ENCODE data around the gene TAGLN3. TPM values are rescaled to one million over a fixed set of nuclear protein-coding genes. Genes with fewer than 3 reads are reported as not detected.

TAGLN3 gene
- total and polyA plus RNA-seq, 7 donors = 4.3 to 17.8 (median 16.1) TPM; not detected in 2

- H3K36me3 ChIP-seq = peaks cover 0 to 70% (median 3%) of the 10 kb centered on the region in 4 donors
- intact Hi-C loops (cut with DNase I) = loop anchor here (1.0 to 2.0 kb wide), 2 partner anchors 105 to 250 kb away; no protein-coding TSS in a partner anchor
- H3K27me3 ChIP-seq = no peaks in the 10 kb centered on the region
- H3K4me1 ChIP-seq = peaks cover 0 to 32% (median 19%) of the 10 kb centered on the region in 4 donors
- 10 to 11% methylated on average over 8 of the region's 8 CpGs for WGBS, 2 donors
- TF ChIP-seq EP300 (IDR thresholded peaks at IDR 0.05) = no peak
- TF ChIP-seq POLR2AphosphoS5 (IDR thresholded peaks at IDR 0.05) = peak in 1 of 4 donors; percentile 35
- TF ChIP-seq CTCF (IDR thresholded peaks at IDR 0.05) = peak; percentile 86 to 88 (median 86)
- H3K9me3 ChIP-seq = no peaks in the 10 kb centered on the region
- peak; percentile 92 for DNase-seq
- peak overlapping the region; percentile 44 to 54 (median 51) for H3K27ac ChIP-seq
- H3K4me3 ChIP-seq = no peak overlapping the region
These were observed 31.0 kb upstream of the TAGLN3 start for GRCh38 chr3:111967651-111968274.

GRCh38 chr3:111968319-111969054 lies 30.2 kb upstream of the TAGLN3 start:
- intact Hi-C loops (cut with DNase I) = no loop called here
- Histone ChIP-seq H3K27me3 (no peaks in the 10 kb centered on the region), H3K27ac (peak overlapping the region in 3 of 4 donors; percentile 44 to 48 (median 45))

GRCh38 chr3:111970376-111970775 lies 28.3 kb upstream of the TAGLN3 start:
- peaks cover 0 to 66% (median 1%) of the 10 kb centered on the region in 4 donors for H3K36me3 ChIP-seq
- H3K27me3 ChIP-seq = no peaks in the 10 kb centered on the region
- DNase-seq = no peak
- no peak overlapping the region for H3K4me3 ChIP-seq
- no peaks in the 10 kb centered on the region for H3K9me3 ChIP-seq
- 85 to 93% methylated on average over 3 of the region's 3 CpGs for WGBS, 2 donors
- intact Hi-C loops (cut with DNase I) = no loop called here
- H3K27ac ChIP-seq = peak overlapping the region in 3 of 4 donors; percentile 4 to 15 (median 10)
- peaks cover 0 to 32% (median 19%) of the 10 kb centered on the region in 4 donors for H3K4me1 ChIP-seq
- TF ChIP-seq POLR2AphosphoS5 (IDR thresholded peaks at IDR 0.05) (no peak), EP300 (IDR thresholded peaks at IDR 0.05) (no peak)

More at GRCh38 chr3:111968319-111969054, 30.2 kb upstream of the TAGLN3 start:
- WGBS, 2 donors = 54 to 58% methylated on average over 5 of the region's 5 CpGs
- peaks cover 0 to 68% (median 0%) of the 10 kb centered on the region in 4 donors for H3K36me3 ChIP-seq
- H3K4me1 ChIP-seq = peaks cover 0 to 32% (median 19%) of the 10 kb centered on the region in 4 donors
- H3K9me3 ChIP-seq = no peaks in the 10 kb centered on the region
- TF ChIP-seq POLR2A (IDR thresholded peaks at IDR 0.05) (no peak), EP300 (IDR thresholded peaks at IDR 0.05) (no peak), POLR2AphosphoS5 (IDR thresholded peaks at IDR 0.05) (no peak), CTCF (IDR thresholded peaks at IDR 0.05) (no peak)
- no peak overlapping the region for H3K4me3 ChIP-seq
- no peak for DNase-seq

- DNase-seq = no peak
- intact Hi-C loops (cut with DNase I) = no loop called here
- H3K27ac ChIP-seq = peak overlapping the region in 3 of 4 donors; percentile 10 to 33 (median 15)
These were observed 27.1 kb upstream of the TAGLN3 start for GRCh38 chr3:111971533-111972130.

More at GRCh38 chr3:111971533-111972130, 27.1 kb upstream of the TAGLN3 start:
- Histone ChIP-seq H3K36me3 (peaks cover 0 to 58% (median 1%) of the 10 kb centered on the region in 4 donors), H3K4me1 (peaks cover 0 to 31% (median 18%) of the 10 kb centered on the region in 4 donors), H3K9me3 (no peaks in the 10 kb centered on the region), H3K4me3 (no peak overlapping the region), H3K27me3 (no peaks in the 10 kb centered on the region)
- TF ChIP-seq POLR2AphosphoS5 (IDR thresholded peaks at IDR 0.05) (peak in 1 of 4 donors; percentile 38), CTCF (IDR thresholded peaks at IDR 0.05) (no peak)
- 84 to 88% methylated on average over 11 of the region's 11 CpGs for WGBS, 2 donors

Measured in sigmoid colon (tissue), 7 donors.